Right ventricle myocardium inferior (tissue), 1 donor: Measurements from ENCODE around the gene TTF2. TPM values are rescaled to one million over a fixed set of nuclear protein-coding genes. Genes with fewer than 3 reads are reported as not detected.
"Not testable (repeated sequence)": the region's sequence is repeated elsewhere in the genome, so short reads cannot be mapped to it uniquely, and the experiment has no call there.

Experiments used
- ATAC-seq: fragments of 200-7000 bp; cut with Tn5 transposase; one replicate; pipeline ENCODE4 v1.9.1; 2020; ENCODE audit warnings: mild to moderate bottlenecking, moderate library complexity
- DNase-seq: peaks from one replicate; pipeline ENCODE4 v3.0.0; 2021; ENCODE audit errors: missing footprints
- intact Hi-C: fragments of 100-400 bp; cut with DNase I; formaldehyde crosslinking; loops from one replicate; pipeline ENCODE4 v1.11.0; 2022
- microRNA-seq: library from miRNA; unstranded; fragments of <30 nt; microRNA quantifications from one replicate; pipeline ENCODE4 v1.2.0, GENCODE V29; 2020
- total RNA-seq: library from RNA; stranded (reverse); fragmentation: NEBNext Ultra II Directional; extraction: Animal tissue kit (Norgen Biotek cat#: 25700); gene quantifications from one replicate; pipeline ENCODE4 v1.2.1, GENCODE V29; 2021
- donor health status: DM: no; HTN: yes; CAD: no; lungs with severe emphysema.

Gene TTF2
- total RNA-seq, 1 donor from 2014 or later, result 7.8 TPM

- intact Hi-C loops, result no loop called here
- ATAC-seq, result no peak
- no peak for DNase-seq
These were observed 76.6 kb downstream of the TTF2 start for GRCh38 chr1:117136749-117137148.

DNA sequence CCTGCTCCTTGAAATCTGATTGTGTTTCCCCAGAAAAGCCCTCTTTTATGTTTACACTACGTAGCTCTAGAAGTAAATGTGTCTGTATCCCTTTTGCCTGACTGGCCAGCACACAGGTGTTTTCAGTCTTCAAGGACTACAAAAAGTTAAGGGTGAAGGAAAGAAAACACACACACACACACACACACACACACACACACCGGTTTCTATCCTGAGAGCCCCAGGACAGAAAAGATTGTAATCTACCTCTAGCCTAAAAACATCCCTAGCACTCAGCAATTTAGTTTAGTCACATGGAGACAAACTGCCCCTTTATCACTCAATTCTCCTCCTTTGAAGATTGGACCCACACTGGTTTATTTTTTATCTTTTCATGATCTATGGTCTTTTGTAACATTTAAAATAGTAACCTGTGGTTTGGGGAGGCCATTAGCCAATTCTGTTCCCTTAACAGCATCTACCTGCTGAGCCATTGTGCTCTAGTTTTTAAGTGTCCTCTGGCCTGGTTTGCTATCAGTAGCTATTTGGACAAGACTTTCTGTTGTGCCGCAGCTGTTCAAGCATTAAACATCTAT is 77.2 kb downstream of the TTF2 start:
- ATAC-seq, result no peak
- no peak for DNase-seq
- intact Hi-C loops, result no loop called here

DNA sequence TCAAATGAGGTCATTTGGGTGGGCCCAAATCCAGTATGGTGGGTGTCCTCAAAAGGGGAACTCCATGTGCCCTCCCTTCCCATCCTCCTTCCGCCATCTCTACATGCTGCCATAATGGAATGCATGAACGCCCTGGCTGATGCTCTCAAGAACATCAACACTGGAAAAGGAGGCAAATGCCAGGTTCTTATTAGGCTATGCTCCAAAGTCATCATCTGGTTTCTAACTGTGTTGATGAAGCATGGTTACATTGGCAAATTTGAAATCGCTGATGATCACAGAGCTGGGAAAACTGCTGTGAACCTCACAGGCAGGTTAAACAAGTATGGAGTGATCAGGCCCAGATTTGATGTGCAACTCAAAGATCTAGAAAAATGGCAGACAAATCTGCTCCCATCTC is 78.0 kb downstream of the TTF2 start:
- no peak for DNase-seq
- intact Hi-C loops, result no loop called here
- no peak for ATAC-seq

- ATAC-seq (no peak), DNase-seq (no peak)
These were observed 78.4 kb downstream of the TTF2 start for GRCh38 chr1:117138561-117138960.

DNA sequence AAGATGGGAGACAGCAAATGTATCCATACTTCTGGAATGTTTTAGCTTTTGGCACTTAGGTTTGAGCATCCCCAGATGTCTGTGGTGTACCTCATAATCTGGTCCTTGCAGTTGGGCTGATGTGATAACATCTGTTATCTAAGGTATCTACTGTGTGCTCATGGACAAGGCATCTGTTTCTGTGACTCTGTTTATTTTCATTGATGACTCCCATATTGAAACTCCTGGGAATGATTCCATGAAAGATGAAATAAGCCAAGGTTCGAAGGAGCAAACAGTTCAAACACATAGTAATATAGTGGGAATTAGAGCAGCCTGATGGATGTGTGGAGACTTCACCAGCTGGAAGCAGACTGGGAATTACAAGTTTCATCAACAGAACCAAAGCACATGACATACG is 82.1 kb downstream of the TTF2 start:
- ATAC-seq (no peak), DNase-seq (no peak)
- intact Hi-C loops, result no loop called here

More at GRCh38 chr1:117138561-117138960, 78.4 kb downstream of the TTF2 start:
- intact Hi-C loops, result no loop called here

DNA sequence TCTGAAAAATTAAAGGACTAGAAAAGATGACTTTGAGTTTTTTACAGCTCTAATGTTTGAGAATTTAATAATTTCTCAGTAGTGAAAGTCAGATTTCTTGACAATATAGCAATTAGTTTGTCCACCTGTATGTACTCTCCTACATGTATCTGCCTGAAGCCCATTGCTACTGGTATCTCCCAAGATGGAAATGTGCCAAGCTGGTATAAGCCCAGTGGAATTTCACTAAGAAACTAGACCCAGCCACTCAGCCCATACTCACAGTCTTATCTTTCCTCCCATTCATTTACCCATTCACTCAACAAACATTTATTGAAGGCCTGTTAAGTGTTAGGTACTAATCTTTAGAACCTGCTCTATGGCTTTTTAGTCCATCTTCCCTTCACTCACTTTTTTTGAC is 83.0 kb downstream of the TTF2 start:
- intact Hi-C loops, result no loop called here
- ATAC-seq, result no peak
- DNase-seq, result no peak

- intact Hi-C loops, result no loop called here
- DNase-seq, result no peak
- ATAC-seq, result no peak
These were observed 83.7 kb downstream of the TTF2 start for GRCh38 chr1:117143871-117144270.

DNA sequence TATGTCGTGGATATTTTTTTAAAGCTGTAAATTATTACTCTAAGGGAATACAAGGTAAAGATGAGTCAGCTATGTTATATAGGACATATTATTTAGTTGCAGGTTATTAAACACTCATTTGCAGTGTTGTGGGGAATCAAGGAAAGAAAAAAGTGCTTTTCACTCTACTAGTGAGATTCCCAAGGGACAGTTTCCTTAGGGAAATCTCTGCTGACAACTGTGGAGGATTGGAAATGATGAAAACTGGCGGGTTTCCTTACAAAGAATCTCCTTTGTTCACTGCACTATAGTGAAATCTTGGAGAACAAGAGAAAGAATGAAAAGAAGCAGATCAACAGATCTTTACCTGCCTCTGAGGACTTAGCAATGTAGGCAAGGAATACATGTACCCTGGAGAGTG is 85.9 kb downstream of the TTF2 start:
- DNase-seq (no peak), ATAC-seq (no peak)
- intact Hi-C loops, result no loop called here

DNA sequence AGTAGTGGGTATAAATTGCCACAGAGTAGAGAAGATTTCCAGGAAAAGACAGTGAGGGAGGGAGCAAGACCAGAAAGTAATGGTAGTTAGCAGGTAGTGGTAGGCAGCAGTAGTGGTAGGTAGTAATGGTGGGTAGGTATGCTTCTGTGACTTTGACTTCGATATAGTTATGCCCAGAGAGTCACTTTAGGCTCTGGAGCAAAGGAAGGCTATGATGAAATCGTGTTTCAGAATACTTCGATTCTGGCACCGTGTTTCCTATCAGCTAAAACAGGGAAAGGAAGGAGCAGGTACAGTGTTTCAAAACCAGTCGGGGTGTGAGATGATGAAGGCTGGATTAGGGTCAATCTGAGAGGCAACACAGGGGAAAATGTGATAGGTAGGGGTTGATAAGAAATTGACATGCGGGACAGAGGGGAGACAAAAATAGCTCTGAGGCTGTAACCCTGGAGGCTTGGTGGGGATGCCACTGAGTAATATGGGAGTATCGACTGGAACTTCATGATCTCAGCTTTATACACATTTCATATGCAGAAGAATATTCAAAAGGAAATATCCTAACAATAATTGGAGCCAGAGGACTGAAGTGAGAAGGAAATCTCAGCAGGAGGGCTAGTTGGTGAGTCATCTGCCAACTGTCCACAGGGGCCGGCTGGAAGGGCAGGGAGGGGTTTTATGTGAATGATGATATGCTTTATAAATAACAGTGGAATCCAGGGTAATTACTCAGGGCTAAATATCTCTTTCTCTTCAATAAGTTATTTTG is 86.6 kb downstream of the TTF2 start:
- peak; percentile 31 for ATAC-seq
- DNase-seq, result no peak
- intact Hi-C loops, result no loop called here

DNA sequence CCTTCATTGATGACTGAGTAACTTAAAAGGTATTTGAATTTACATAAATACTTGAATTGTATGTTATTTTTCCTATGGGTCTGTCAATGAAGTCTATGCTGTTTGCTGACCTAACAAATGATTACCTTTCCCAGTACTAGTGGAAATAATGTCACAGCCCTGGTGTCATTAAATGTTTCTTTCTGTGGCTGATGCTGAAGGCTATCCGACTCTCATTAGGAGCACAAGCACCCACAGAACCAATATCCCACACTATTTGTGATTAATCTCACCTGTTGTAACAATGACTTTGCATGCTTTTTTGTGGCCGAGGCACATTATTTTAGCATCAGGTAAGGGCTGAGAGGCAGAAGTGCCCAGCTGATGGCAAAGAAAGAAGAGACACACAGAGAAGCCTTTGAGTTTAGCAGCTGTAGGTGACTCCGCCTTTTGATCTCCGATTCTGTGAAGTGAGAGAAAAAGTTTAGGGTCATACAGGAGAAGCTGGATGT is 87.3 kb downstream of the TTF2 start:
- intact Hi-C loops, result no loop called here
- no peak for ATAC-seq
- DNase-seq, result no peak

DNA sequence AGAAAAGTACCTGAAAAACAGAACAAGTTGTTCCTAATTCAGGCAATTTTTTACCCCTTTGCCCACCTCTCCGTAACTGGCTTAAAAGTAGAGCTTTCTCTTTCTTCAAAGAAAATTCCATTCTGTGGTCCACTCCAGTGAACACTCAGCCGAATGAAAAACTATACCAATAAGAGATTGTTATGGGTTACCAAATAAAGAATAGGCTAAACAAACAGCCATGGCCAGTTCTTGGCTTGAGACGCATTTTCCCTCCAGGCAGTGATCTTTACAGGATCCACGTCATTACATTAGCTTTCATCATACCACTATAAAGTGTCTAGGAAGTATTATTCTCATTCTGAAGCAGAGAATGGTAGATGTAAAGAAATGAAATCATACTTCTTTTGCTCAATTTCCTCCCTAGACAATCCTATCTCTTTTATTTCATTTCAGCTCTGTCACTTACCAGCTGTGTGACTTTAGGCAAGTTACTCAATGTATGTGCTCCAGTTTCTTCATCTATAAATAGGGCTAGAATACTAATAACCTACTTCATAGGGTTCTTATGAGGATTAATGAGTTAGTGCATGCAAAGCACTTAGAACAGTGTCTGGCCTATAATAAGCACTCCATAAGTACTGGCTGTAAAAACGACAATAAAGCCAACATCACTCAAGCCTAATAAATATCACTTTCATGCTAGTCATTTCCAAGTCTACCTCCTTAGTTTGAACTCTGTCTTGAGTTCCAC is 87.9 kb downstream of the TTF2 start:
- no peak for DNase-seq
- ATAC-seq, result no peak
- intact Hi-C loops, result no loop called here

DNA sequence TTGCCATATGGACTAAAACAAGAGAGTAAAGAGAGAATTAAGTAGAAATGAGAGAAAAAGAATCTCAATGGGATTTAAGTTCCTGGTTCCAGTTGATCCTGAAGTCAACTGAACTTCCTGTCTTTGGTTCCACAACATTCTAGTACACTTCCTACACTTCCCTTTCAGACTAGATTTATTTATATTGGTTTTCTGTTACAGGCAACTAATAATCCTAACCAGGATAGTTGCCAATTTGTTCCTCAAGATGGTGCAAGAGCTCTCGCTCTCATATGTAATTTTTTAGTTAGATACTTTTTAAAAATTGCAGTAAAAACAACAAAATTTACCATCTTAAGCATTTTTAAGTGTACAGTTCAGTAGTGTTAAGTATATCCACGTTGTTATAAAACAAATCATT is 90.2 kb downstream of the TTF2 start:
- DNase-seq, result no peak
- no peak for ATAC-seq
- intact Hi-C loops, result no loop called here

DNA sequence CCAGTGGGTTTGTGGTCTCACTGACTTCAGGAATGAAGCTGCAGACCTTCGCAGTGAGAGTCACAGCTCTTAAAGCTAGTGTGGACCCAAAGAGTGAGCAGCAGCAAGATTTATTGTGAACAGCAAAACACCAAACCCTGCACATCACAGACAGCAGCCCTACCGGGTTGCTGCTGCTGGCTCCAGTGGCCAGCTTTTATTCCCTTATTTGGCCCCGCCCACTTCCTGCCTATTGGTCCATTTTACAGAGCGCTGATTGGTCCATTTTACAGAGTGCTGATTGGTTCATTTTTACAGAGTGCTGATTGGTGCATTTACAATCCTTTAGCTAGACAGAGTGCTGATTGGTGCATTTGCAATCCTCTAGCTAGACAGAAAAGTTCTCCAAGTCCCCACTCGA is 91.2 kb downstream of the TTF2 start:
- ATAC-seq, intact Hi-C loops, DNase-seq: not testable (repeated sequence)

Small RNA genes lying within 50 kb of the gene (microRNA-seq; reads per million reads assigned to microRNA genes)
- gene MIR942, result 5.8 reads per million, percentile 15 among the genes with 10 or more reads in this experiment

Other genes starting within 250 kb of the TTF2 start
- gene PTGFRN, start 150.4 kb upstream of the TTF2 start, total RNA-seq, result 119 TPM
- 0.38 TPM for gene CD101, start 58.6 kb upstream of the TTF2 start, total RNA-seq
- 13.3 TPM for gene TRIM45, start 61.4 kb downstream of the TTF2 start, total RNA-seq
- not detected for gene VTCN1, start 150.6 kb downstream of the TTF2 start, total RNA-seq